Fibroblast of lung (primary cell): Measurements from ENCODE around the gene FSTL1.

Source experiments
- CTCF ChIP-seq, 2 donors: IDR thresholded peaks in 1 of 2; conservative IDR thresholded peaks in 1 of 2; 1 replicate in 1 of 2; 2 replicates in 1 of 2; pipeline ENCODE4 v1.5.1; 2011 to 2012; ENCODE audit warnings: low read length in 2 of 2, control low read depth in 1 of 2, inconsistent platforms in 1 of 2, low read depth in 1 of 2, mild to moderate bottlenecking in 1 of 2
- EZH2 ChIP-seq: IDR thresholded peaks from 2 replicates; pipeline ENCODE4 v1.5.1; 2012; ENCODE audit warnings: low read length, control low read depth, mild to moderate bottlenecking; ENCODE audit errors: missing control alignments

DNA sequence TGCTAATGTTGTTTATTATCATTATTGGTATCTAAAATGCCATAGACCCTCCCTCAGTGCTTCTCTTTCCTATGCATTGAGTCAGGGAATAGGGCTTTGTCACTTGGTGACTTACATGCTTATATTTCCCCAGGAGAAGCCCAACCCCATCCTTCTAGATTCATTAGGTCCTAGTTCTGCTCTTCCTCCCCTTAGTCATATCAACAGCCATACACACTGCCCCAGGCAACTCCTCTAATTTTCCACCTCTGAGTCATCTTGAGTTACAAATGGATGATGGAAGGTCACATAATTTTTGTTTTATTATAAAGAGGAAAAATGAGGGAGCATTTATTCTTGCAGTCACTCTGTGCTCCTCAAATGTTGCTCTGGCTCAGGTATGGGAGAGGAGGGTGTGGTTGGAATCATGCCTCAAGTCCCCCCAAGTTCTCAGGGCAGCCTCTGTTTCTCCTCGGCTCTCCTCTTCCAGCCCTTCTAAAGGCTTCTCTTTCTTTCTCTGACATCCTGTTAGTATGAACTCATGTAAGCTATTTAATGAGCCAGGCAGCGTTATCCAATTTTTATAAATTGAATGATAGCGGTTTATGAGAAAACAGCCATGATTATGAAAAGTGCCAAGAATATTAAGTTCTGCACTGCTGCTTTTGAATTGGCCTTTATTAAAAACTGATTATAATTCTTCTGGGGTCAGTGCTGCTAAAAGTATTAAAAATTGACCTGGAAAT, 45.6 kb upstream of the FSTL1 start:
- no peak for TF ChIP-seq EZH2
- no peak for TF ChIP-seq CTCF (conservative IDR thresholded peaks at IDR 0.05 in 1 of 2, IDR thresholded peaks at IDR 0.05 in 1 of 2; ENCODE audit: low read depth in 1 of 2, low read length in 2 of 2)
